Adrenal gland (tissue), 5 donors: Measurements from ENCODE around the gene P2RY8.

Source experiments
- POLR2A ChIP-seq, 2 donors: fragments of 450-650 bp; IDR thresholded peaks; one replicate each; pipeline ENCODE4 v1.6.1; 2017; ENCODE audit warnings: antibody characterized with exemption in 2 of 2, mild to moderate bottlenecking in 2 of 2, moderate library complexity in 1 of 2
- TF ChIP-seq, protein P1 (sequence below), 6 experiments: fragments of 450-650 bp in 4 of 6; fragments of 200-600 bp in 2 of 6; sonication (generic) in 1 of 6; IDR thresholded peaks; 1 replicate in 5 of 6; 2 replicates in 1 of 6; pipeline versions ENCODE4 v1.5.1 to v1.8.0; 2016 to 2021; ENCODE audit warnings: antibody characterized with exemption in 6 of 6, mild to moderate bottlenecking in 2 of 6, moderate library complexity in 1 of 6
- donor health status: DM: no; HTN: no; CAD: no.

GRCh38 chrX:1444561-1445500, 92.2 kb downstream of the P2RY8 start:
- TF ChIP-seq, protein P1, sequence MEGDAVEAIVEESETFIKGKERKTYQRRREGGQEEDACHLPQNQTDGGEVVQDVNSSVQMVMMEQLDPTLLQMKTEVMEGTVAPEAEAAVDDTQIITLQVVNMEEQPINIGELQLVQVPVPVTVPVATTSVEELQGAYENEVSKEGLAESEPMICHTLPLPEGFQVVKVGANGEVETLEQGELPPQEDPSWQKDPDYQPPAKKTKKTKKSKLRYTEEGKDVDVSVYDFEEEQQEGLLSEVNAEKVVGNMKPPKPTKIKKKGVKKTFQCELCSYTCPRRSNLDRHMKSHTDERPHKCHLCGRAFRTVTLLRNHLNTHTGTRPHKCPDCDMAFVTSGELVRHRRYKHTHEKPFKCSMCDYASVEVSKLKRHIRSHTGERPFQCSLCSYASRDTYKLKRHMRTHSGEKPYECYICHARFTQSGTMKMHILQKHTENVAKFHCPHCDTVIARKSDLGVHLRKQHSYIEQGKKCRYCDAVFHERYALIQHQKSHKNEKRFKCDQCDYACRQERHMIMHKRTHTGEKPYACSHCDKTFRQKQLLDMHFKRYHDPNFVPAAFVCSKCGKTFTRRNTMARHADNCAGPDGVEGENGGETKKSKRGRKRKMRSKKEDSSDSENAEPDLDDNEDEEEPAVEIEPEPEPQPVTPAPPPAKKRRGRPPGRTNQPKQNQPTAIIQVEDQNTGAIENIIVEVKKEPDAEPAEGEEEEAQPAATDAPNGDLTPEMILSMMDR (IDR thresholded peaks at IDR 0.05) = no peak
- no peak for TF ChIP-seq POLR2A (IDR thresholded peaks at IDR 0.05)
